A673 (cell line): ENCODE data around the gene SPATS2L. TPM values are rescaled to one million over a fixed set of nuclear protein-coding genes. Genes with fewer than 3 reads are reported as not detected.

Experiments
- BruUV-seq: library from RNA; stranded (reverse); fragments of 400-500 nt; replicated peaks from 2 replicates; lab custom pipeline; 2021; lab: Mats Ljungman, UMichigan
- CTCF ChIA-PET: fragments of 300-600 bp; sonication (Branson Sonifier 250); formaldehyde crosslinking; loops from one replicate; lab custom pipeline; 2022; ENCODE audit warnings: antibody characterized with exemption; lab: Charles Lee
- POLR2A ChIA-PET: fragments of 300-600 bp; sonication (Branson Sonifier 250); formaldehyde crosslinking; loops from one replicate; lab custom pipeline; 2022; ENCODE audit warnings: antibody characterized with exemption; ENCODE audit not compliant: low non-redundant PET; lab: Charles Lee
- DNase-seq: peaks from one replicate; pipeline ENCODE4 v3.0.0-alpha.2; 2015; ENCODE audit warnings: low spot score
- H3K27ac ChIP-seq: fragments of 200-600 bp; sonication (generic); 2 replicates; pipeline ENCODE4 v1.5.1; 2016; ENCODE audit warnings: mixed run types, low read depth, mild to moderate bottlenecking, mixed read lengths, antibody characterized with exemption, low read length; ENCODE audit not compliant: poor library complexity, severe bottlenecking
- H3K27me3 ChIP-seq: fragments of 200-600 bp; sonication (generic); replicated peaks from 2 replicates; pipeline ENCODE4 v1.6.1; 2017; ENCODE audit warnings: mixed run types, low read depth, mild to moderate bottlenecking, mixed read lengths, antibody characterized with exemption, low read length; ENCODE audit not compliant: insufficient read depth, poor library complexity
- H3K36me3 ChIP-seq: fragments of 200-600 bp; sonication (generic); 2 replicates; pipeline ENCODE4 v1.6.1; 2016; ENCODE audit warnings: mixed run types, mild to moderate bottlenecking, mixed read lengths, antibody characterized with exemption, low read length; ENCODE audit not compliant: insufficient read depth, poor library complexity, severe bottlenecking
- H3K4me1 ChIP-seq: fragments of 200-600 bp; sonication (generic); 2 replicates; pipeline ENCODE4 v1.6.1; 2017; ENCODE audit warnings: mixed run types, mild to moderate bottlenecking, mixed read lengths, antibody characterized with exemption, low read length; ENCODE audit not compliant: insufficient read depth, poor library complexity, severe bottlenecking
- H3K4me3 ChIP-seq: fragments of 200-600 bp; sonication (generic); 2 replicates; pipeline ENCODE4 v1.5.1; 2016; ENCODE audit warnings: low read depth, mixed run types, mild to moderate bottlenecking, mixed read lengths, low read length; ENCODE audit not compliant: poor library complexity, severe bottlenecking
- H3K9me3 ChIP-seq: fragments of 200-600 bp; sonication (generic); 2 replicates; pipeline ENCODE4 v1.6.1; 2016; ENCODE audit warnings: mixed run types, low read depth, mild to moderate bottlenecking, mixed read lengths, antibody characterized with exemption, low read length; ENCODE audit not compliant: poor library complexity, severe bottlenecking
- CTCF ChIP-seq: fragments of 300-800, 200-600 bp; sonication (generic); conservative IDR thresholded peaks from 2 replicates; pipeline ENCODE4 v1.5.1; 2017; ENCODE audit warnings: low read depth, mild to moderate bottlenecking, antibody characterized with exemption, low read length, moderate library complexity, mixed read lengths
- EZH2 ChIP-seq: fragments of 200-600 bp; sonication (generic); IDR thresholded peaks from 2 replicates; pipeline ENCODE4 v1.6.1; 2017; ENCODE audit warnings: borderline replicate concordance, low read depth, mild to moderate bottlenecking, mixed read lengths, antibody characterized with exemption, low read length; ENCODE audit not compliant: poor library complexity, severe bottlenecking
- intact Hi-C: fragments of 100-400 bp; cut with micrococcal nuclease; formaldehyde crosslinking; loops from one replicate; pipeline ENCODE4 v1.10.0; 2022; ENCODE audit not compliant: unreplicated experiment
- total RNA-seq: library from RNA; stranded (reverse); gene quantifications from 2 replicates; pipeline ENCODE4 v1.2.3, GENCODE V29; 2021

SPATS2L gene
- total RNA-seq, 1 experiment from 2014 or later = 10.0 TPM

- no peak overlapping the region for H3K27ac ChIP-seq
- BruUV-seq = no TSS peak
- TF ChIP-seq EZH2 (no peak), CTCF (no peak)
- H3K4me1 ChIP-seq = no peaks in the 10 kb centered on the region
- H3K27me3 ChIP-seq = no peaks in the 10 kb centered on the region
- no peaks in the 10 kb centered on the region for H3K9me3 ChIP-seq
- CTCF ChIA-PET = no interaction called here
- intact Hi-C loops = no loop called here
- POLR2A ChIA-PET = no interaction called here
- peaks cover 19% of the 10 kb centered on the region for H3K36me3 ChIP-seq
- no peak overlapping the region for H3K4me3 ChIP-seq
- no peak for DNase-seq
Observed at GRCh38 chr2:200502196-200502595, 195.7 kb downstream of the SPATS2L start.

GRCh38 chr2:200506679-200507078, 200.2 kb downstream of the SPATS2L start:
- H3K36me3 ChIP-seq = peaks cover 13% of the 10 kb centered on the region
- ChIA-PET CTCF (no interaction called here), POLR2A (no interaction called here)
- intact Hi-C loops = no loop called here
- H3K4me3 ChIP-seq = no peak overlapping the region
- H3K4me1 ChIP-seq = no peaks in the 10 kb centered on the region
- no peaks in the 10 kb centered on the region for H3K9me3 ChIP-seq
- TF ChIP-seq CTCF (no peak), EZH2 (no peak)
- H3K27me3 ChIP-seq = peaks cover 6% of the 10 kb centered on the region
- DNase-seq = no peak
- H3K27ac ChIP-seq = no peak overlapping the region
- no TSS peak for BruUV-seq

- H3K4me3 ChIP-seq = no peak overlapping the region
- H3K4me1 ChIP-seq = no peaks in the 10 kb centered on the region
- no TSS peak for BruUV-seq
- CTCF ChIA-PET = no interaction called here
- intact Hi-C loops = no loop called here
- H3K27me3 ChIP-seq = peaks cover 11% of the 10 kb centered on the region
- DNase-seq = no peak
- H3K36me3 ChIP-seq = peaks cover 13% of the 10 kb centered on the region
- no peak overlapping the region for H3K27ac ChIP-seq
- TF ChIP-seq EZH2 (no peak), CTCF (no peak)
- H3K9me3 ChIP-seq = no peaks in the 10 kb centered on the region
- POLR2A ChIA-PET = no interaction called here
Observed at GRCh38 chr2:200507179-200507578, 200.7 kb downstream of the SPATS2L start.
